SK-N-DZ (cell line): ENCODE results near the gene PLXDC1.

Experiments used
- DNase-seq: peaks from one replicate; pipeline ENCODE4 v3.0.0-alpha.2; 2015; ENCODE audit warnings: low spot score

PLXDC1 gene

DNA sequence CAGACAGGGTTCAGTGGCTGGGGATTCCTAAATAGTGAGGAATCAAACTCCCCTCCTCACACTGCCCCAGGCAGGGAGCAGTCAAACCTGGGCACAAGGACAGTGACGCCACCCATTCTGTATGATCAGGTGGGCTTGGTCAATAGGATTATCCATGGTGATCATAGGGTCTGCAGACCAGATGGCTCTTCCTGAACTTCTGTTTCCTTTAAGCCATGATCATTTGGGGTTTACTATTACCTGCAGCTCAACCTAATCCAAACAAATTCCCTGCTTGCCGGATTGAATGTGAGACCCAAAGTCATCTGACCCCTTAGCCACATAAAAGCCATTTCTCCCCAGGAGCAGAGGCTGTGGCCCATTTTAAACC is 54.3 kb downstream of the PLXDC1 start:
- DNase-seq = no peak

DNA sequence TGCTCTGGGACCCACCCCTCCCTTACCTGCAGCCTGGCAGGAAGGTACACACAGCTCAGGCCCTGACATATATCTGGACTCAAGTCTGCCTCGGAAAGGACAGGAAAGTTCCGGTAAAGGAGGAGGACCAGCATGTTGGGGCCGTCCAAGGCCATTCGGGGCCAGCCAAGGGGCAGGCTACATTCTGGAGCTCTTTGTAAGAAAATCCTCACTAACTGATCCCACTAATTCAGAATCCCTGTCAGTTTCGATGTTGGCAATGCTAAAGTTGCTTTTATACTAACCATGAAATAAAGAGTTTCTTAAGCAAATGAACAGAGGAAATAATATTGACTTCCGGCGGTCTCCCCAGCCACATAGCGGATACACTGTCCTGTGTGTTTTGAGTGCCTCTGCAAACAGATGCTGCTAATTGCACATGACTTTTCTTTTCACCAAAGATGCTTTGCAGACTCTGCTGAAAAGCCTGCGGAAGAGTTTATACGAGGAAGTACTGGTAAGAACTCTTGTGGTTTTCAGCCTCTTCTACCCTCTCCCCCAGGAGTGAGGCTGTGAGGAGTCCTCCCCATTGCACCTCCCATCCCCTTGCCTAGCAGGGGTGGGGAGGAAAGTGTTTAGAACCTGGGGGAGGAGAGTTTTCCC is 54.8 kb downstream of the PLXDC1 start:
- DNase-seq = no peak

DNA sequence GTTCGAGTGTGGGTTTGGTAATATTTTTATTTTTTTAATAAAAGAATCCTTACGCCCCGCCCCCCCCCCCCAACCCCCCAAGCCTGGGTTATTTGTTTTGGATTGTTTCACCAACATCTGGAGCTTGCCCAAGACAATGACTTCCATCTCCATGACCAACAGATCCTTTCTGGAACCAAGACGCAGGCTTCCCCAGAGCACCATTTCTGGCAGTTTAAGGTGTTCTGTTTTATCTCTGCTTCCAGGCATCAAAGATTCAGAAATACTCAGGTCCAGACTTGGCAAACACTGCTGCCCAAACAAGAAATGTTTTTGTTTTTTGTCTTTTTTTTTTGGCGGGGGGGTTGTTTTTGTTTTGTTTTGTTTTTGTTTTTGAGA is 56.1 kb downstream of the PLXDC1 start:
- DNase-seq = no peak

DNA sequence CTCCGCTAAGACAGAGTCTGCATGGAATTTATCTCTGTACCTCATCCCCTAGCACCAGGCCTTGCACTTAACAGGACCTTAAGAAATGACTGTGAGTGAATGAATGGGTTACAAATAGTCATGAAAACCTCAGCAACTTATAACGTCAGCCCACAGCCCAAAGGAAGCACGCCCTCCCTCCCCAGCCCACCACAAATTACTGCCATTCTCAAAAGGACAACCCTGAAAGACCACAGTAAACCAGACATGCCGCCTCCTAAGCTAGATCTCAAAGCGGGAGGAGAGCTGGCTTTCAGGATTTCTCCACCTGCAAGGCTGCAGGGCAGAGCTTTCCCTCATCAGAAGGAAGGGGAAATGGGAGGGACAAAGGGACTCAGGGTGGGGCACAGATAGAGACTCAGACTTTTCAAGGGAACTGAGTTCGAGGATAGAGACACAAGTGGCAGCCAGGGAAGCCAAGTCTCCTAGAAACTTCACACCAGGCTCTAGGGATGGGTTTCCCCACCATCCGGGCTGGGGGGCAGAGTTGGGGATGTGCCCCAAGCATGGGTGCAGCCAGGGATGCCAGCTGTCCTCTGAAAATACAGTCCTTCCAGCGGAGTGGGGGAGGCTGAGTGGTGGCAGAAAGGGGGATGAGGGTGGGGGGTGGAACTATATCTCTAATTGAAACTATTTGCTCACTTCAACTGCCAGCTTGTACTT is 56.7 kb downstream of the PLXDC1 start:
- no peak for DNase-seq

DNA sequence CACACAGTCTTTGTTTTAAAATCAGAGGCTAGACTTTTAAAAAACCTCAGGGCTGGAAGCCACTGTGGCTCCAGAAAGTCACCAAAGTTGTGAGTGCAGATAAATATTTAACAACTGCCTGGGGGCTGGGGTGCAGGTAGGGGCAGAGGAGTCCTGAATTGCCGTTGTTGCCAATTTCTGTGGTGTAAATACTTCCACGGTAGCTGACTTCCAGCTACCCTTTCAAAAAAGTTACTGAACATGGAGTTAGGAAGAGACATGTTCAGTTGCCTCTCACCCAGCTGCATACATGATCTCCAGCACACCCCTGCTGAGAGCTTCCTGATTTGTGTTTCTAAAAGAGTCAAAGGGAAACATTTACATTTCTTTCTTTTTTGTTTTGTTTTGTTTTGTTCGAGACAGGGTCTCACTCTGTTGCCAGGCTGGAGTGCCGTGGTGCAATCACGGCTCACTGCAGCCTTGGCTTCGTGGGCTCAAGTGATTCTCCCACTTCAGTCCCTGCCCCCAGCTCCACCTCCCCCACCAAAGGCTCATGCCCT is 58.7 kb downstream of the PLXDC1 start:
- DNase-seq = no peak

DNA sequence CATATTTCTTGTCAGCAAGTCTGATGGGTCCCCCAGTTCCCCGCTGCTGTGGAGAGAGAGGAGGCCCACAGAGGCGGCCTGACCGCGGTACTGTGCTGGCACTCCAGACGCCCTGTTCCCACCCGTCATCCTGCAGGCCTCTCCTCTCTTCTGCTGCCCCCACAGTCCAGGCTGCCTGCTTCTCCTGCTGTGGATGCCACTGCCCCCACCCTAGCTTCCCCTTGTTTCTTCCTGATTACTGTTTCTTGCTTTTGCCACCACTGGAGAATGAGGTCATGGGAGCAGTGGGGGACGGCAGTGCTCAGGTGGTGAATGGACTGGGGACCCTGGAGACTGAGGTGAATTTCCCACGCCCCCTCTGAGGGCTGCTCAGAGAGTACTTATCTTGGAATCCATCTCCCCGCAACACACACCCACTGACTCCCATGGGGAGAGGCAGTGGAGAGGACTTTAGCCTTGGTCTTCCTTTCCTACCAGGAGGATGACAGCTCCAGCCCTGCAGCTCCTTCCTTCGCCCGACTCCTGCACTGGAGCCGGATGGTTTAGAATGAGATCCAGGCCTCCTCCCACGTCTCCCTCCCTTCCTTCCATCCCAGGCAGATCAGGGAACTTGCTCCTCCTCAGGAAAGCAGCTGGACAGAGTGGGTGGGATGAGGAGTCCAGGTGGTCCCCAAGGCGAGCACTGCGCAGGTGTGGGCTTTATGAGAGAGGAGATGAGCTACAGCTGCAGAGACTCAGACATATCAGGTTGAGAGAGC is 60.4 kb downstream of the PLXDC1 start:
- DNase-seq = no peak

DNA sequence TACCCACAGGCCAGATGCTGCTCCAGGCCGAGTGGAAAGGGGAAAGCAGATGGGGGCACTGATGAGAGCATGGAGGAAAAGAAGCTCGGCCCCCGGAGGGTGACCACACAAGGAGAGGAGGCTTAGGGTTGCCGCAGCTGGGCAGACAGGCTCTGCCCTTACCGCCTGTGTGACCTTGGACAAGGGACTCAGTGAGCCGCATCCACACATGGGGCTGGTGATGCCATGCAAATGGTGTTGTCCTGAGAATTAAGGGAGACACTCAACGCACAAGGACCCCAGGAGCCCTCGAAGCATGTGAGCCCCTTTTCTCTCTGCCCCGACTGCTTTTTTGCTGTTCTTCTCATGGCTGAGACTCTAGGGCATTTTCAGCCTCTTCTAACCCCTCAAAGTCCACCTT is 61.0 kb downstream of the PLXDC1 start:
- no peak for DNase-seq

DNA sequence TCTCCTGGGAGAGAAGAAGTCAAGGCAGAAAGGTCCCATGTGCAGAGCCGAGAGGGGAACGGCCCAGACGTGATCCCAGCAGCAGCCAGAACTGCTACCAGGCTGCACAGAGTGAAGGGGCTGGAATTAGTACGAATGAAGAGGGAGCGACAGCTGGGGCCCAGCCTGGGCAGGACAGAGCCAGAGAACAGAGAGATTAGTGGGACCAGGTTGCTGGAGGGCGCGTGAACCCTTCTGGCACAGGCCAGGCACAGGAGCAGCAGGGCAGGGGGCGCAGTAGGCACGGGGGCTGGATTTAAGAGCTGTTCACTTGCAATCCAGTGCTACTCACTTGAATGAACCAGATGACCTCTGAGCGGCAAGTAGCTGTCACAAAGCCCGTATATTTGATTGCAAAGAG is 66.9 kb downstream of the PLXDC1 start:
- DNase-seq = peak; percentile 16

DNA sequence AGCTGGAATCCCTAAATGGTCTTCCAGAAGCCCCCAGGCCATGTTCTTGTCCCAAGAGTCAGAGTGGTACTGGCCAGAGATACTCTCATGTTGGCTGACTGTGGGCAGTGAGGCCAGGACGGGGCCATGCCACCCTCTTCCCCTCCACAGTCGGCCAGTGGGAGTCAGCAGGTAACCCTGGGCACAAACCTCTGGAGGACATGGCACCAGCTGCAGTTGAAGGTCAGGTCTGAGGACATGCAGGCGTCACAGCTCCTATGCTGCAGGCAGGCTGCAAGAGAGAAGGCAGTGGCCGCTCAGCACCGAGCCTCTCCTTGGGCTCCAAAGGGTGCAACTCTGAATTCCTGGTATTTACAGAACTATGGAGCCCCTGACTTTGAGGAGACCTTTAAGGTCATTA is 68.2 kb downstream of the PLXDC1 start:
- DNase-seq = no peak

DNA sequence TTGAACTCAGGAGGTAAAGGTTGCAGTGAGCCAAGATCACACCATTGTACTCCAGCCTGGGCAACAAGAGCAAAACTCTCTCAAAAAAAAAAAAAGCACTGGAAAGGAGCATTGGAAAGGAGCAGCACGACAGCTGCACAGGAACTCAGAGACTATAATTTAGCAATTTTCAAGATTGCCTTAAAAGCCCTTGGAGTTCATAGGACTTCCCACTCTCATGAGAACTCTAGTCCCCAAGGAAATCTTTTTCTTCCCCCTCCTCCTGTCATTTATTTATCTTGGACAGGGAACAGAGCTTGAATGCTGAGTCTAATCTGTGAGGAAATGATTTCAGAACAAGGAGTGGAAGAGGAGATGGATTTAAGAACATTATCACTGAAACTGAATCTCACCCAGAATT is 69.0 kb downstream of the PLXDC1 start:
- DNase-seq = no peak

DNA sequence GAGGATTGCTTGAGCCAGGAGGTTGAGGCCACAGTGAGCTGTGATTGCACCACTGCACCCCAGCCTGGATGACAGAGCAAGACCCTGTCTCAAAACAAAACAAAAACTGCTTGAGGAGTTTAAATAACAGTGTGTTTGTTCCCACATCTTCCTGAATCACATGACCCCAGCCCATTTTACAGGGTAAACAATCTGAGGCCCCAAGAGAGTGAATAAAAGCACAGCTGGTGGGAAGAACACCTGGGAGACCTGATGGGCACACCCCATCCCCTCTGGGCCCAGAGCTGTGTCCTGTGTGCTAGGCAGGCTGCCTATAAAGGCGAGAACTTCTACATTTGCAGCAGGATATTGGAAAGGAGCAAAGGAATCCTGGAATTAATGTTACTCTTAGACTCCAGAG is 69.6 kb downstream of the PLXDC1 start:
- DNase-seq = no peak

DNA sequence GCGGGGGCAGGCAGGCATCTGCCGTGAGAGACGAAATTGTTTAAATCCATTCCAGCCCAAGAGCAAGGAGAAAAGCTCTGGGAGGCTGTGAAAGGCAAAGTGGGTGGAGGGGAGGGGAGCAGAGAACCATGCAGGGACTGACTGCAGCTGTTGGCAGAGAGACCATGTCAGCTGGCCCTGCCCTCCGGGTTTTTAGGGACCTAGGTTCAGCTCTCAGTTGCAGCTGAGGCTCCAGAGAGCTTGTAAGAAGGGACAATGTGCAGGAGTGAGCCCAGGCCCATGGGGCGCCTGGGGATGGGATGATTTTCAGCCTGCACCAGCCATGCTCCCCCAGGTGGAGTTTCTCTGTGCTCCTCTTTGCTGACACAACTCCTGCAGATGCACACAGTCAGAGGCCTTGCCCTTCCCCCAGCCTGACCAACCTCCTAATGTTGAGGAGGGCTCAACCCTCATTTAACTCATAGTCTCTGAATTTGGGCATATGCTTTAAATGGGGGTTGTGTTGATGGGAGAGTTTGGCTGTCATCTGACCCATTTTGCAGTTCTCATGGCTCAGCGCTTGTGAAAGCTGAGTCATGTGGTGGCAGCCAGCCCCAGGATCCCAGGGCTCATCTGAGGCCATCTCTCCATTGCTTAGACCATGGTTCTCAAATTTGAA is 70.9 kb downstream of the PLXDC1 start:
- DNase-seq = no peak

DNA sequence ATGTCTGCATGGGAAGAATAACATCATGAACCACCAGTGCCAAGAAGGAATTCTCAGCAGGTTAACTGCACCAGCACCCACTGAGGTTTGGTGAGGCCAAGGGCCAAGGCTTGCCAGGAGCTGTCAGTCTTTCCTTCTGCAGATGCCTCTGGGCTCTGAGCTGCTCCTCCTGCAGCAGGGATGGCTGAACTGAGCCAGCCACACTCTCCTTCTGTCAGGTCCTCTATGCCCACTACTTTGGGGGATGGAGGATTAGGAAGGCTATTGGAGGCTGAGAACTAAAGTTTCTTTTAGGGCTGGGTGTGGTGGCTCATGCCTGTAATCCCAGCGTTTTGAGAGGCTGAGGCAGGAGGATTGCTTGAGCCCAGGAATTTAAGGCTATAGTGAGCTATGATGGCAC is 71.6 kb downstream of the PLXDC1 start:
- DNase-seq = no peak

DNA sequence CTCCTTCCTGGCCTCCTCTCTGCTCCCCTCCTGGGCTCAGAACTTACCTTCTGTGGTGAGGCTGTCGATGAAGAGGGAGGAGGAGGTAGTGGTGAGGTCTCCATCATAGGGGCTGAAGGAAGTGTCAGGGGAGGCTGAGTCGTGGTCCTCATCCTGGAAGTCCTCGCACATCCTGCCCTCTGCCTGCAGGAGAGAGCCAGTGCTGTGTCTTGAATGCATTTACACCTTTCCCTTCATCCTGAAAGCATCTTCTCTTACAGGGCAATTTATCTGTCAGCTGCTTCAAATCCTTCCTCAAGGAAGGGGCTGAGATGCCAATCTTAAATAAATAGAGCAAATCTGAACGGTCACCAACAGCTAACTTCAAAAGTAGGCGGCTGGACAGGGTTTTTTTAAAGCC is 73.6 kb downstream of the PLXDC1 start:
- no peak for DNase-seq

DNA sequence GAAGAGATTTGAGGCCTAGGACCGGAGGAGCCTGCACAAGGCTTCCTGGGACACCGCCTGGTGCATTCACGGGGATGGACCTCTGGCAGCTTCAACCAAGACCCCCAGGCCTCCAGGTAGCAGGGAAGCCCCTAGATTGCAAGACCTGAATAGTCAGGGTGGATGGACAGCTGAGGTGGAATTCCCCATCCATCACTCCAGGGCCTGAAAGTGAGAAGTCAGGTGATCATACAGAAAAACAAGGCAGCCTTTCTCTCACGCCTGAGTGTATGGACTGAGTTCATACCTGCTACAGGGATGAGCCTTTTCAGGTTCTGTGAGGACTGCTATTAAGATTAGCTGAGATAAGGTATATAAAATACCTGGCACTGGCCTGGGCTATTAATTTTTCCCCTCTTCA is 74.2 kb downstream of the PLXDC1 start:
- DNase-seq = no peak

DNA sequence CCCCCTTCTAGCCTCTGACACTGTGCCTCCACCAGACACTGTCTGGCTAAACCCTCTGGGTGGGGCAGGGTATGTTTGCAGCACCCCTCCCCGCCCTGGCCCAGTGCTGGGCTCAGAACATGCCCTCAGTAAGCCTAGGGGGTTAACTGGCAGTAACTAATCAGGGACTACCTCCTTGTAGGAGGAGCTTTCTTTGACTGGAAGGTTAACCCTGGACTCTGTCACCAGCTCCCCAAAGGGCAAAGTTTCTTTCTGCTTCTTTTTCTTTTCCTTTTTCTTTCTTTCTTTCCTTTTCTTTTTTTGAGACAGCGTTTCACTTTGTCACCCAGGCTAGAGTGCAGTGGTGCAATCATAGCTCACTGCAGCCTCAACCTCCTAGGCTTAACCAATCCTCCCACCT is 76.8 kb downstream of the PLXDC1 start:
- no peak for DNase-seq

DNA sequence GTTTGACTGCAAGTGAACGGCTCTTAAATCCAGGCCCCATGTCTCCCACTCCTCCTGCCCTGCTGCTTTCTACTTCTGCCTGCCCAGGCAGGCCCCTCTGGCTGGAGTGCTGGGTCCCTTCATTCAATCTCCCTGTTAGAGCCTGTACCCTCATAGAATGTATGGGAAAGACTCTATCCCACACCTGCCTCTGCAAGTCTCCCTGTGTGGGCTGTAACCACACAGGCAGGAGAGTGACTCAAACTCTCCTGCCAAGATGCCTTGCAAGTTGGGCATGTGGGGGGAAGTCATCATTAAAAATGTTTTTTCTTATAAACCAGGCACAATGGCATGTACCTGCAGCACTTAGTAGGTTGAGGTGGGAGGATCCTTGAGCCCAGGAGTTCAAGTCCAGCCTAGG is 77.5 kb downstream of the PLXDC1 start:
- DNase-seq = no peak

DNA sequence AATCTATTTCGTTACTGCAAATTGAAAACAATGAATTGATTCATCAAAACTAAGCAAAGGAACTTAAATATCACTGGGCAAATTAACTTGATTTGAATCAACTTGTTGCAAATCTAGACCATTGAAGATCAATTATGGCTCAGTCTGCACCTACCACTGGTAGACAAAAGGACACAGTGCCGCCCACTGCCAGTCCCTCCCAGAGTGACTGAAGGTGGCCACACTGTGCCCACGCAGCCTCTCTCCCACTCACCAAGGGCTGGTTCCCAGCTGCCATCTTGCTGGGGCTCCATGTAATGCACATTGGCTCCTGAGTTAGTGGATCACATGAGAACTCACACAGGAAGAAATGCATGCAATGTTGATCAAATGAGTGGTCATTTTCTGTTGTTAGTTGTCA is 78.1 kb downstream of the PLXDC1 start:
- DNase-seq = no peak

DNA sequence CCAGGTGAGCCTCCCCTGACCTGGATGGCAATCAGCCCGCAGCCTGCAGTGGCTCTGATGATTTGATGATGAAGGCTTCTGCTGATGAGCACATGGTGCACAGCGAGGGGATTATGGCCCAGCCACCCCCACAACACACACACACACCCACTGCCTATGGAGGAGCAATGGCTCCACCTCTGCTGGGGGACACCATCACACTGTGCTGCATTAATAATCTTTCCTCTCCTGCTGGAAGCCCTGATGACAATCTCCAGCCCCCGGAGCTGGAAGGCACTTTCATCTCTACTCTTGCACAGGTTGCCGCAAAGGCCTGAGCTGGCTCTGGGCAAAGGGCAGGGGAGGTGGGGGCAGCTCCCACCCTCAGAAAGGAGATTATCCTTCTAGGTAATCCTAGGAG is 79.9 kb downstream of the PLXDC1 start:
- DNase-seq = no peak

DNA sequence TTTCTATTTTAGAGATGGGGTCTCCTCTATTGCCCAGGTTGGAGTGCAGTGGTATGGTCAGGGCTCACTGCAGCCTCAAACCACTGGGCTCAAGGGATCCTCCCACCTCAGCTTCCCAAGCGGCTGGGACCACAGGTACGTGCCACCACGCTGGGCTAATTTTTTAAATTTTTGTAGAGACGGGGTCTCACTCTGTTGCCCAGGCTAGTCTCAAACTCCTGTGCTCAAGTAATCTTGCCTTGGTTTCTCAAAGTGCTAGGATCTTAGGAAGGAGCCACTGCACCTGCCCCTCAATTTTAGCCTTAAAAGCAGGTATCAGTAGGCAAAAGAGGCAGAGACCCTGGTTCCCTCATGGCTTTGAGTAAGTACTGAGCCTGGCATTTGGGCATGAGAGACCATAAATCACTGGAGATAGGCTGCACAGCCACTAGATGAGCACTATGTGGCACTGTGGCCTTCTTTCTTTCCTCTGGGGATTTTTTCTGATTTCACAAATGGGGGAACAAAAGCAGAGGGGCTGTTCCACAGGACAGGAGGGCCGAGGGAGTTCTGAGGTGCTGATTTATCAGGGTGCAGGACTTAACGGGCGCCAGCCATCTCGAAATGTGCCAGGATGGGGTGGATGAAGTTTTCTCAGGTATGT is 82.2 kb downstream of the PLXDC1 start:
- peak; percentile 40 for DNase-seq

DNA sequence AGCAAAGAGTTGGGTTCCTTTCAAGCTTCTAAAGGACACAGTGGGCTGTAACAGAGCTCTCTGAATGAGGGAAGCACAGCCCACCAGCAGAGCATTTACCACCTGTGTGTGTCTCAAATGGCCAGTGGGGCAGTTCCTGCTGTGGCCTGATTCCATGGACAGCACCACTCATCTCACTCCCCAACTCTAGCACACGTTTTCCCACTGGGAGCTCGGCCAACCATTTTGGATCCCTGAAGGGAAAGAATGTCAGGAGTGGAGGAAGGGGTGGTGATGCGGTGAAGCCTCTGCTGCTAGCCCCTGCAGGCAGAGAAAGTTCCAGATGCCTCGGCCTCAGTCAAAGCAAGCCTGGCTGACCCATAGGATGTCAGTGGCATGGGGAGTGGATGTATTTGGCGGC is 86.6 kb downstream of the PLXDC1 start:
- no peak for DNase-seq

DNA sequence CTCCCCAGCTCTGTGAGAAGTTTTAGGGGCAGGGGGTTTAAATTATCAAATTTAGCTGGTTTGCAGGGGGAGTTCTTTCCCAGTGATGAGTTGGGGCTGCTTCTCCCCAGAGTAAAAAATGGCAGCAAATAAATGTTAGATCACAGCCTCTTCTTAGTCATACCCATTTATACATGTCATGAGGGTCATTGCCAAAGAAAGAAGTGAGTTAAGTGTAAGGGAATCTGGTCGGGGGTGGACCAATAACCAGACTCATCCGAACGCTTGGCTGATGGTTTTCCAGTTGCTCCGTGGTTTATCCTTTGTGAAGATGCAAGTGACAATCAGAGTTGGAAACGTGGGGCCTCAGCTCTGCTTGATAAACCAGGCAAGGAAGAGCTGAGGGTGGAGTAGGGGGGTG is 87.1 kb downstream of the PLXDC1 start:
- no peak for DNase-seq
